ENCODE results near the gene ERF. TPM values are rescaled to one million over a fixed set of nuclear protein-coding genes. Genes with fewer than 3 reads are reported as not detected.
"Not testable (repeated sequence)": the region's sequence is repeated elsewhere in the genome, so short reads cannot be mapped to it uniquely, and the experiment has no call there.

ERF gene
- total and polyA plus RNA-seq, 4 donors, result 19.7 to 99.5 (median 59.5) TPM

DNA sequence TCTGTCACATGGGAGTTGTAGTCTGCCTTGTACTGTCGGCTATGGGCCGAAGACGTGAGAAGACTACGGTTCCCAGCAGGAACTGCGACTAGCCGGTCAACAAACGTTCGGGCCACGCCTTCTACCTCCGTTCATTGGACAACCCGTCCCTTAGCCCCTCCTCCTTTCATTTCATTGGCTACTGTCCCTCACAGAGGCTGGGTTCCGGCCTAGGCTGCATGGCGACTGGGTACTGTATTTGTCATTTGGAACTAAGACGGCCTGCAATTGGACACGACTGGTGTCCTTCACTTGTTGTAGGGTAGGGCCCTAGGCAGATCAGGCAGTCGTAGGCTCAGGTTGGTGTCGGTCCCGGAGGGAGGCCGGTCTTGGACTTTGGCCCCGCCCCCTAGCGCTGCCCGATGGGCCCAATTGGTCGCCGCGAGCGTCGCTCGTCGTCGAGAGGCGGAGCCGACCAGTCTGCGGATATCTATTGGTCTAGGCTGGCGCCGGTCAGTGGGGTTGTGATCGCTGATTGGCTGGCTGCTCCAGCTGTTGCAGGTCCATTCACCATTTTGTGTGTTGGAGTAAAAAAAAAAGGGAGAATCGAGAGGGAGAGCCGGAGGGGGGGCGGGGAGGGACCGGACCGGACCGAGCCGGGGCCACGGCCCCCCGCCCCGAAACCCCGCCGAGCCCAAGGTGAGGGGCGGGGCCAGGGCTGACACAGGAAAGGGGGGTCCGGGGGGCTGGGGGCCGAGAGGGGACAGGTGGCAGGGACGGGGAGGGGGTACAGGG is 14.0 kb upstream of the ERF start, which contains the start of gene CIC:
Gene CIC (plus strand): TSS at position 549 of the 774 bp plus-strand sequence. CDS start 2,532 bp downstream, outside the sequence.
- Histone ChIP-seq H3K9me3 (ENCODE audit: control insufficient read depth, low read length) (no peaks in the 10 kb centered on the region), H3K36me3 (ENCODE audit: control insufficient read depth in 1 of 2, insufficient read depth in 2 of 2, low read length in 1 of 2) (peaks cover 0 to 4% of the 10 kb centered on the region in 2 donors), H3K27me3 (ENCODE audit: control insufficient read depth in 1 of 2, insufficient read depth in 2 of 2, low read length in 1 of 2) (no peaks in the 10 kb centered on the region), H3K4me3 (ENCODE audit: low read length in 2 of 2) (peak within 1 kb of the TSS; percentile 50 to 76), H3K27ac (ENCODE audit: low read depth in 1 of 2, low read length in 2 of 2) (peak within 1 kb of the TSS; percentile 73 to 97), H3K4me1 (ENCODE audit: control insufficient read depth in 1 of 2, insufficient read depth in 2 of 2, low read length in 2 of 2) (peaks cover 0 to 1% of the 10 kb centered on the region in 2 donors)
- peak; percentile 99 to 100 for DNase-seq
- peak; percentile 95 for ATAC-seq (ENCODE audit: low FRiP score)
- intact Hi-C loops (cut with DNase I), result loop anchor here in 1 of 2 donors (1.0 to 2.0 kb wide), 2 partner anchors 14 to 26 kb away; partner anchors contain the start of gene ERF
- WGBS, 2 donors, result 1 to 2% methylated on average over 52 of the region's 52 CpGs

DNA sequence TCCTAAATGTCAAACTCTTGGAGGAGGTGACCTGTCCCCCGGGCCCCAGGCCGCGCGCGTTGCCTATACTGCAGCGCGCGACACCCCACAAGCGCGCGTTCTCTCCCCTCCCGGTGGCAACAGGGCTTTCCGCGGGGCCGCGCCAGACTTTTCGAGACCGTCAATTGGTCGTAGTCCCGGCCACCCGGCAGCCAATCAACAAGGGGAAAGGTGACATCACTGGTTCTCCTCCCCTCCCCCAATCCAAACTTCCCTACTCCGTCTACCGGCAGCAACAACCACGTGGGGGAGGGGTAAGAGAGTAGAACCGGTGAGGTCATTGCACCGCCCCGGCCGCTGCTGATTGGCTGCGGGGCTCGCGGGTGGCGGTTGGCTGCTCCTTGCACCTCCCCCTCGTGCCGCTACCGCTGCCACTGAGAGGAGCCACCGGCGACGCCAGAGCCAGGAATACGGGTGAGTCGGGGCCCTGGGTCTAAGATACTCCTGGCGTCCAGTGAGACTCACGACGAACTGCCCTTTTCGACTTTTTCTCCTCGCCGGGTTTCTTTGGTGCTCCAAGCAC is 13.3 kb upstream of the ERF start:
- H3K27me3 ChIP-seq (ENCODE audit: control insufficient read depth in 1 of 2, insufficient read depth in 2 of 2, low read length in 1 of 2), result no peaks in the 10 kb centered on the region
- peaks cover 0 to 2% of the 10 kb centered on the region in 2 donors for H3K36me3 ChIP-seq (ENCODE audit: control insufficient read depth in 1 of 2, insufficient read depth in 2 of 2, low read length in 1 of 2)
- peak overlapping the region in 1 of 2 donors; percentile 69 for H3K4me3 ChIP-seq (ENCODE audit: low read length in 2 of 2)
- peak overlapping the region; percentile 58 to 97 for H3K27ac ChIP-seq (ENCODE audit: low read depth in 1 of 2, low read length in 2 of 2)
- peaks cover 0 to 1% of the 10 kb centered on the region in 2 donors for H3K4me1 ChIP-seq (ENCODE audit: control insufficient read depth in 1 of 2, insufficient read depth in 2 of 2, low read length in 2 of 2)
- DNase-seq, result peak; percentile 98 to 99
- no peaks in the 10 kb centered on the region for H3K9me3 ChIP-seq (ENCODE audit: control insufficient read depth, low read length)
- ATAC-seq (ENCODE audit: low FRiP score), result peak; percentile 94
- intact Hi-C loops (cut with DNase I), result loop anchor here in 1 of 2 donors (1.0 to 2.0 kb wide), 2 partner anchors 13 to 25 kb away; partner anchors contain the start of gene ERF
- WGBS, 2 donors, result 0% methylated on average over 43 to 46 of the region's 46 CpGs

DNA sequence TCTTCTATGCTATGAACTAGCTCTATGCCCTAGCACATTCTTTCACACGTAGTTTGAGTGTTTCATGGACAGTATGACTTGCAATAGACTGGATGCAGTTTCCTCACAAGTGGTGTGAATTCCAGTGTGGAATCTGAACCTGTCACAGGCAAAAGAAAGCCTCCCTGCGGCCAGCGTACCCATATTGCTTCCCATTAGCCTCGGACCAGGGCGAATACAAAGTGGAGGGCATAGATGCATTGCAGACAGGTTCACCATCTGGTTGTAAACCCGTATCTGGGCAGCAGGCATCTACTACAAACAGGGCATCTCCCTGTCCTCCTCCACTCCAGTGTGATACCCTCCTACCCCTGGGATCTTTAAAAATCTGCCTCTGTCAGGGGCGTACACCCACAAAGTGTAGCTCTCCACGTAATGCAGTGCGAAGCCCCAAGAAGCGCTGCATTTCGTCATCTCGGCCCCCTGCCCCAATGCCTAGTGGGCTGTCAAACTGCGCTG is 12.8 kb upstream of the ERF start:
- H3K36me3 ChIP-seq (ENCODE audit: control insufficient read depth in 1 of 2, insufficient read depth in 2 of 2, low read length in 1 of 2), result peaks cover 0 to 2% of the 10 kb centered on the region in 2 donors
- H3K27ac ChIP-seq (ENCODE audit: low read depth in 1 of 2, low read length in 2 of 2), result peak overlapping the region in 1 of 2 donors; percentile 80
- peaks cover 0 to 1% of the 10 kb centered on the region in 2 donors for H3K4me1 ChIP-seq (ENCODE audit: control insufficient read depth in 1 of 2, insufficient read depth in 2 of 2, low read length in 2 of 2)
- ATAC-seq (ENCODE audit: low FRiP score) (no peak), DNase-seq (no peak)
- WGBS, 2 donors, result 3 to 6% methylated on average over 13 of the region's 13 CpGs
- H3K4me3 ChIP-seq (ENCODE audit: low read length in 2 of 2), result no peak overlapping the region
- no peaks in the 10 kb centered on the region for H3K27me3 ChIP-seq (ENCODE audit: control insufficient read depth in 1 of 2, insufficient read depth in 2 of 2, low read length in 1 of 2)
- H3K9me3 ChIP-seq (ENCODE audit: control insufficient read depth, low read length), result no peaks in the 10 kb centered on the region
- intact Hi-C loops (cut with DNase I), result loop anchor here in 1 of 2 donors (1.0 to 2.0 kb wide), 2 partner anchors 13 to 24 kb away; partner anchors contain the start of gene ERF

DNA sequence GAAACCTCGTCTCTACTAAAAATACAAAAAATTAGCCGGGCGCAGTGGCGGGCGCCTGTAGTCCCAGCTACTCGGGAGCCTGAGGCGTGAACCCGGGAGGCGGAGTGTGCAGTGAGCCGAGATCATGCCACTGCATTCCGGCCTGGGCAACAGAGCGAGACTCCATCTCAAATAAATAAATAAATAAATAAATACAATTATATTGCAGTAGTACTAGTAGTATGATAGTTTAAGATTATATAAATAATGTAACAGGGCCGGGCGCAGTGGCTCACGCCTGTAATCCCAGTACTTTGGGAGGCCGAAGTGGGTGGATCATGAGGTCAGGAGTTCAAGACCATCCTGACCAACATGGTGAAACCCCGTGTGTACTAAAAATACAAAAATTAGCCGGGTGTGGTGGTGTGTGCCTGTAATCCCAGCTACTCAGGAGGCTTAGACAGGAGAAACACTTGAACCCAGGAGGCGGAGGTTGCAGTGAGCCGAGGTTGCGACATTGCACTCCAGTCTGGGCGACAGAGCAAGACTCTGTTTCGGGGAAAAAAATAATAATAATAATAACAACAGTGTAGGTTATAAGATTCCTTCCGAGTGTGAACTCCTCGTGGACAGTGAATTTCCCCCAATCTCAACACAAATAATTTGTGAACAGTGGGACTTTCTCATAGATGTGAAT is 12.1 kb upstream of the ERF start:
- intact Hi-C loops (cut with DNase I); H3K9me3 ChIP-seq (ENCODE audit: control insufficient read depth, low read length); H3K4me3 ChIP-seq (ENCODE audit: low read length in 2 of 2); H3K36me3 ChIP-seq (ENCODE audit: control insufficient read depth in 1 of 2, insufficient read depth in 2 of 2, low read length in 1 of 2); H3K27me3 ChIP-seq (ENCODE audit: control insufficient read depth in 1 of 2, insufficient read depth in 2 of 2, low read length in 1 of 2); H3K27ac ChIP-seq (ENCODE audit: low read depth in 1 of 2, low read length in 2 of 2); H3K4me1 ChIP-seq (ENCODE audit: control insufficient read depth in 1 of 2, insufficient read depth in 2 of 2, low read length in 2 of 2); ATAC-seq (ENCODE audit: low FRiP score); DNase-seq: not testable (repeated sequence)
- WGBS, 2 donors, result 92% methylated on average over 22 to 25 of the region's 25 CpGs

DNA sequence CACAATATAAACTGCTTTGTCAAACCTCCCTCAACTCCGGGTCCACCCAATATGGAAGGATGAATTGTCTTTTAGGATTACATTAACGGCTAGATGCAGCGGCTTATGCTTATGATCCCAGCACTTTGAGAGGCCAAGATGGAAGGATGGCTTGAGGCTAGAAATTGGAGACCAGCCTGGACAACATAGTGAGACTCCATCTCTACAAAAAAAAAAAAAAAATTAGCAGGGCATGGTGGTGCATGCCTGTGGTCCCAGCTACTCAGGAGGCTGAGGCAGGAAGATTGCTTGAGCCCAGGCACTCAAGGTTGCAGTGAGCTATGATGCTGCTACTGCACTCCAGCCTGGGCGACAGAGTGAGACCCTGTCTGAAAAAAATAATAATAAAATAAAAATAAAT is 11.2 kb upstream of the ERF start:
- H3K4me1 ChIP-seq (ENCODE audit: control insufficient read depth in 1 of 2, insufficient read depth in 2 of 2, low read length in 2 of 2); H3K4me3 ChIP-seq (ENCODE audit: low read length in 2 of 2); H3K36me3 ChIP-seq (ENCODE audit: control insufficient read depth in 1 of 2, insufficient read depth in 2 of 2, low read length in 1 of 2); H3K27me3 ChIP-seq (ENCODE audit: control insufficient read depth in 1 of 2, insufficient read depth in 2 of 2, low read length in 1 of 2); ATAC-seq (ENCODE audit: low FRiP score); DNase-seq; intact Hi-C loops (cut with DNase I); H3K27ac ChIP-seq (ENCODE audit: low read depth in 1 of 2, low read length in 2 of 2); H3K9me3 ChIP-seq (ENCODE audit: control insufficient read depth, low read length): not testable (repeated sequence)
- WGBS, 2 donors, result 88 to 94% methylated on average over 4 of the region's 4 CpGs

DNA sequence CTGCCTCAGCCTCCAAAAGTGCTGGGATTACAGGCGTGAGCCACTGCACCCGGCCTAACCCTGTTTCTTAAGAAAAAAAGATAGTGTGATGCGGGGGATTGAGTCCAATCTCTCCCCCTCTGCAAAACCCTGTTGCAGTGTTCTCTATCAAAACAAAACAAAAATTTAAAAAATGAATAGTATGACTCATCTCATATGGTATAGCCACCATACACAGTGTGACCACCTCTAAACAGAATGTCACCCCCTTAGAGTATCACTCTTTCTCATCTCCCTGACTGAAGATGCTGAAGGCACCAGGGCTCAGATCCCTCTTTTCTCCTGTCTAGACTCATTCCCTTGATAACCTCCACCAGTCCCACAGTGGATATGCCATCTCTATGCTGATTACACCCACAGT is 6.8 kb upstream of the ERF start:
- no peak for ATAC-seq (ENCODE audit: low FRiP score)

DNA sequence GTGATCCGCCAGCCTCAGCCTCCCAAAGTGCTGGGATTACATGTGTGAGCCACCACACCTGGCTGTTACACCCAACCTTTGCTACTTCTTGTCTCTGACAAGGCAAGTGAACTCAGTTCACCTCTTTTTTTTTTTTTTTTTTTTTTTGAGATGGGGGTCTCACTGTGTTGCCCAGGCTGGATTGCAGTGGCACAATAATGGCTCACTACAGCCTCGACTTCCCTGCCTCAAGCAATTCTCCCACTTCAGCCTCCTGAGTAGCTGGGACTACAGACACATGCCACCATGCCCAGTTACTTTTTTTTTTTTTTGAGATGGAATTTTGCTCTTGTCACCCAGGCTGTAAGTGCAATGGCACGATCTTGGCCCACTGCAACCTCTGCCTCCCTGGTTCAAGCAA is 2.9 kb upstream of the ERF start:
- ATAC-seq (ENCODE audit: low FRiP score); DNase-seq; H3K9me3 ChIP-seq (ENCODE audit: control insufficient read depth, low read length); H3K4me3 ChIP-seq (ENCODE audit: low read length in 2 of 2); H3K27me3 ChIP-seq (ENCODE audit: control insufficient read depth in 1 of 2, insufficient read depth in 2 of 2, low read length in 1 of 2); H3K27ac ChIP-seq (ENCODE audit: low read depth in 1 of 2, low read length in 2 of 2); H3K36me3 ChIP-seq (ENCODE audit: control insufficient read depth in 1 of 2, insufficient read depth in 2 of 2, low read length in 1 of 2); H3K4me1 ChIP-seq (ENCODE audit: control insufficient read depth in 1 of 2, insufficient read depth in 2 of 2, low read length in 2 of 2); intact Hi-C loops (cut with DNase I): not testable (repeated sequence)
- WGBS, 2 donors, result 84 to 88% methylated on average over 3 of the region's 3 CpGs

More for the DNA sequence above, 6.8 kb upstream of the ERF start:
- H3K36me3 ChIP-seq (ENCODE audit: control insufficient read depth in 1 of 2, insufficient read depth in 2 of 2, low read length in 1 of 2), result no peaks in the 10 kb centered on the region
- H3K27me3 ChIP-seq (ENCODE audit: control insufficient read depth in 1 of 2, insufficient read depth in 2 of 2, low read length in 1 of 2), result no peaks in the 10 kb centered on the region
- H3K4me3 ChIP-seq (ENCODE audit: low read length in 2 of 2), result no peak overlapping the region
- no peaks in the 10 kb centered on the region for H3K9me3 ChIP-seq (ENCODE audit: control insufficient read depth, low read length)
- 89 to 91% methylated on average over 3 of the region's 3 CpGs for WGBS, 2 donors
- H3K4me1 ChIP-seq (ENCODE audit: control insufficient read depth in 1 of 2, insufficient read depth in 2 of 2, low read length in 2 of 2), result no peaks in the 10 kb centered on the region
- H3K27ac ChIP-seq (ENCODE audit: low read depth in 1 of 2, low read length in 2 of 2), result no peak overlapping the region
- intact Hi-C loops (cut with DNase I), result no loop called here
- DNase-seq, result no peak
